Subcutaneous abdominal adipose tissue (tissue), 5 donors: ENCODE data around the gene FBXO4.
"Not testable (repeated sequence)": the region's sequence is repeated elsewhere in the genome, so short reads cannot be mapped to it uniquely, and the experiment has no call there.

ENCODE experiments used
- H3K27ac ChIP-seq: one replicate; pipeline ENCODE4 v1.7.0; 2013; ENCODE audit warnings: low read depth, mild to moderate bottlenecking, inconsistent platforms, low read length, moderate library complexity
- H3K27me3 ChIP-seq, 5 donors: one replicate each; pipeline ENCODE4 v1.7.0; 2013; ENCODE audit warnings: low read length in 5 of 5, inconsistent platforms in 1 of 5; ENCODE audit not compliant: control insufficient read depth in 5 of 5, insufficient read depth in 4 of 5
- H3K36me3 ChIP-seq, 5 donors: one replicate each; pipeline ENCODE4 v1.7.0; 2013; ENCODE audit warnings: low read length in 5 of 5; ENCODE audit not compliant: control insufficient read depth in 5 of 5, insufficient read depth in 5 of 5
- H3K4me1 ChIP-seq, 5 donors: one replicate each; pipeline ENCODE4 v1.7.0; 2013; ENCODE audit warnings: low read length in 5 of 5, mild to moderate bottlenecking in 3 of 5, moderate library complexity in 1 of 5; ENCODE audit not compliant: control insufficient read depth in 5 of 5, insufficient read depth in 5 of 5
- H3K4me3 ChIP-seq, 5 donors: one replicate each; pipeline ENCODE4 v1.7.0; 2013; ENCODE audit warnings: low read length in 5 of 5, low read depth in 1 of 5
- H3K9ac ChIP-seq, 5 donors: one replicate each; pipeline ENCODE4 v1.7.0; 2013; ENCODE audit warnings: low read length in 5 of 5, mild to moderate bottlenecking in 4 of 5, moderate library complexity in 3 of 5
- H3K9me3 ChIP-seq, 5 donors: one replicate each; pipeline ENCODE4 v1.7.0; 2013; ENCODE audit warnings: low read length in 5 of 5; ENCODE audit not compliant: control insufficient read depth in 5 of 5
- donor health status: healthy.
- donor health status: healthy.
- donor health status: healthy.
- donor health status: healthy.
- donor health status: healthy.

Gene FBXO4

DNA sequence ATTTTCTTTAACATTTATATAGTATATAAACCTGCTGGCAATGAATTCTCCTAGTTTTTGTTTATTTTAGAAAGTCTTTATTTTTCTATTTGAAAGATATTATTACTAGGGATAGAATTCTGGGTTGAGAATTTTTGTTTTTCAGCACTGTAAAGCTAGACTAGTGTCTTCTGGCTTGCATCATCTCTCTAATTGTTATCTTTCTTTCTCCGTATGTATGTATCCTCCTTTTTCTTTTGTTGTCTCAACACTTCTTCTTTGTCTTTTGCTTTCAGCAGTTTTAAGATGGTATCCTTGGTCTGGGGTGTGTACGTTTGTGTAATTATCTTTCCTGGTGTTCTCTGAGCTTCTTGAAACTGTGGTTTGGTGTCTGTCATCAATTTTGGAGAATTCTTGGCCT, 48.8 kb downstream of the FBXO4 start:
- H3K9ac ChIP-seq = no peak overlapping the region
- no peaks in the 10 kb centered on the region for H3K27me3 ChIP-seq
- H3K36me3 ChIP-seq = no peaks in the 10 kb centered on the region
- H3K4me3 ChIP-seq = no peak overlapping the region
- no peaks in the 10 kb centered on the region for H3K4me1 ChIP-seq
- H3K9me3 ChIP-seq = peaks cover 0 to 10% (median 7%) of the 10 kb centered on the region in 5 donors
- H3K27ac ChIP-seq = no peak overlapping the region

DNA sequence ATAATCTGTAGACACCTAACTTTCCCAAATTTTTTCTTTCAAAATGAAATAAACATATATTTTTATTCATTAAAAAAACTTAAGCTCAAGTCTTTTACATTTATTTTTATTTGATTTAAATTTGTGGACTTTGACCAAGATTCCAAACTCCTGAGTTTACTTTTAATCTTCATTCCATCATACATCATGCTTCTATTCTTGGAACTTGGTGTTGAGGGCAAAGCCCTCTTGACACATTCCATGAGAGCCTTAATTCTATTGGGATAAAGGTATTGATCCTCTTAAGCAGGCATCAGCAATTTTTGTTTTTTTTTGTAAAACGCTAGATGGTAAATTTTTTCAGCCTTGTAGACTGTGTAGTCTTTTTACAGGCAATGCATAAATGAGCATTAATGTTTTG, 53.6 kb downstream of the FBXO4 start:
- H3K9me3 ChIP-seq = peaks cover 0 to 4% (median 0%) of the 10 kb centered on the region in 5 donors
- H3K36me3 ChIP-seq = no peaks in the 10 kb centered on the region
- H3K4me3 ChIP-seq = no peak overlapping the region

DNA sequence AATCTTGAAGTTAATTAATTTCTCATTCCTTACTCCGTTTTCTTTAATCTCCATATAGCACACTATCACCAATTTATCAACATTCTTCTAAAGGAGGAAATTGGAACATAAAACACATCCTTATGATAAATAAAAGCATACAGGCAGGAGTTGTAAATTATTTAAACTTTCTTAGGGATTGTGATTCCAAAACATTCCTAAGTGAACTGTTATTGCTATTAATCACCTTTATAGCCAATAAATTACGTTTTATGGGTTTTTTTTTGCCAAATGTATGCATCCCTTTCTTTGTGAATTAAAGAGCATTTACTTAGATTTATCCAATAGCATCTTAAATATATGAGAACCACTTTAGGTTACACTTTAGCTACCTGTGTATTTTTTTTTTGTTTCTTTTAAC, 55.3 kb downstream of the FBXO4 start:
- H3K4me1 ChIP-seq = no peaks in the 10 kb centered on the region
- H3K9me3 ChIP-seq = peaks cover 0 to 4% (median 0%) of the 10 kb centered on the region in 5 donors
- no peaks in the 10 kb centered on the region for H3K36me3 ChIP-seq
- H3K27ac ChIP-seq = no peak overlapping the region
- H3K4me3 ChIP-seq = no peak overlapping the region
- H3K27me3 ChIP-seq = no peaks in the 10 kb centered on the region
- H3K9ac ChIP-seq = no peak overlapping the region

More for the DNA sequence above, 53.6 kb downstream of the FBXO4 start:
- no peak overlapping the region for H3K9ac ChIP-seq
- no peaks in the 10 kb centered on the region for H3K27me3 ChIP-seq
- no peaks in the 10 kb centered on the region for H3K4me1 ChIP-seq
- no peak overlapping the region for H3K27ac ChIP-seq

DNA sequence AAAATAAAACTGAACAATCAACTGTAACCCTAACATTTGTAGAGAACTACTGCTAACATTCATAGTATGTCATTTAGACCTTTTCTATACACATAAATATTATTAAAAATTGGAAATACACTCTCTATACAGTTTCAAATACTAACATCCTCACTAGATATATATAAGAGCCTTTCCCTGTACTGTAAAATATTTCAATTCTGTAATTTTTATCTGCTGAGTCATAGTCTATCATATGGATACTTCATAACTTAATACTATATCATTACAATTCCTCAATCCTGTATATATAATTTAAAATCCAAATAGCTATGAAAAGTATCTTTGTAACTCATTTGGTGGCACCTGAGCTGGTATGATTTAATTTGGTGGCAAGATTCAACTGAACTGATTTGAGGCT, 55.8 kb downstream of the FBXO4 start:
- Histone ChIP-seq H3K4me3 (no peak overlapping the region), H3K4me1 (no peaks in the 10 kb centered on the region), H3K27ac (no peak overlapping the region), H3K27me3 (no peaks in the 10 kb centered on the region), H3K9me3 (peaks cover 0 to 4% (median 0%) of the 10 kb centered on the region in 5 donors), H3K9ac (no peak overlapping the region), H3K36me3 (no peaks in the 10 kb centered on the region)

GRCh38 chr5:41982858-41983257, 57.8 kb downstream of the FBXO4 start:
- not testable (repeated sequence) for H3K27ac ChIP-seq, H3K9ac ChIP-seq, H3K4me1 ChIP-seq, H3K36me3 ChIP-seq, H3K27me3 ChIP-seq, H3K9me3 ChIP-seq, H3K4me3 ChIP-seq

DNA sequence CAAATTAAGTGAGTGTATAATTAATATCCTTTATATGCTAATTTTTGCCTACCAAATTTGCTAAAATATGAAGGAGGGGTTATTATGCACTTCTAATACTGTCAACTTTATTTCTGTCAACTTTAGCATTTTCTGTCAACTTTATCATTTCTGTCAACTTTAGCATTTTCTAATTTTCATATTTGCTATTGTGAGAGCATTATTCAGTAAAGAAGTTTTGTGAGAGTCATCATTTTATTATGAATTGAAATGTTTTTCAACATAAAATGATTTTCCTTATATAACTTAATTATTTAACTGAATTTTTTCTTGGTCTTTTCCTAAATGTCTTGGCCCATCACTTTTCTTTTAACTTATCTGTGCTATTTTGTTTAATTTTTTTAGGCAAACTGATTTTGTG, 58.2 kb downstream of the FBXO4 start:
- H3K9me3 ChIP-seq = peaks cover 0 to 3% (median 0%) of the 10 kb centered on the region in 5 donors
- no peak overlapping the region for H3K4me3 ChIP-seq
- H3K27ac ChIP-seq = no peak overlapping the region
- H3K36me3 ChIP-seq = no peaks in the 10 kb centered on the region
- H3K9ac ChIP-seq = no peak overlapping the region
- H3K27me3 ChIP-seq = no peaks in the 10 kb centered on the region
- H3K4me1 ChIP-seq = no peaks in the 10 kb centered on the region

GRCh38 chr5:41985945-41986695, 61.0 kb downstream of the FBXO4 start:
- Histone ChIP-seq H3K36me3 (no peaks in the 10 kb centered on the region), H3K4me1 (no peaks in the 10 kb centered on the region), H3K27me3 (no peaks in the 10 kb centered on the region), H3K27ac (no peak overlapping the region), H3K4me3 (no peak overlapping the region), H3K9ac (no peak overlapping the region), H3K9me3 (peaks cover 0 to 3% (median 0%) of the 10 kb centered on the region in 5 donors)
